GM12875 (cell line): Measurements from ENCODE around the gene SKAP2.

ENCODE experiments used
- H3K4me3 ChIP-seq: one replicate; pipeline ENCODE4 v1.5.1; 2011; ENCODE audit warnings: low read depth, low read length, control low read depth
- CTCF ChIP-seq: IDR thresholded peaks from 2 replicates; pipeline ENCODE4 v1.5.1; 2011; ENCODE audit warnings: low read depth, mild to moderate bottlenecking, control low read depth, inconsistent platforms, low read length, moderate library complexity, borderline replicate concordance; ENCODE audit not compliant: insufficient read depth

The SKAP2 gene

GRCh38 chr7:26777385-26777784 is 87.0 kb downstream of the SKAP2 start:
- H3K4me3 ChIP-seq, result no peak overlapping the region

GRCh38 chr7:26760501-26760900 is 103.9 kb downstream of the SKAP2 start:
- no peak overlapping the region for H3K4me3 ChIP-seq
- no peak for TF ChIP-seq CTCF

More at GRCh38 chr7:26777385-26777784, 87.0 kb downstream of the SKAP2 start:
- TF ChIP-seq CTCF, result no peak

- TF ChIP-seq CTCF, result no peak
These were observed 105.3 kb downstream of the SKAP2 start for GRCh38 chr7:26759108-26759507.

GRCh38 chr7:26743205-26743604 is 121.2 kb downstream of the SKAP2 start:
- TF ChIP-seq CTCF, result no peak
- no peak overlapping the region for H3K4me3 ChIP-seq

More at GRCh38 chr7:26759108-26759507, 105.3 kb downstream of the SKAP2 start:
- H3K4me3 ChIP-seq, result no peak overlapping the region

GRCh38 chr7:26735976-26736600 is 128.3 kb downstream of the SKAP2 start:
- no peak for TF ChIP-seq CTCF
- no peak overlapping the region for H3K4me3 ChIP-seq

- no peak for TF ChIP-seq CTCF
- no peak overlapping the region for H3K4me3 ChIP-seq
These were observed 135.1 kb downstream of the SKAP2 start for GRCh38 chr7:26729150-26729775.

- no peak for TF ChIP-seq CTCF
- H3K4me3 ChIP-seq, result no peak overlapping the region
These were observed 138.3 kb downstream of the SKAP2 start for GRCh38 chr7:26726051-26726450.
